GM21723 (cell line): Measurements from ENCODE around the gene FOXD4.
"Not testable (repeated sequence)": the region's sequence is repeated elsewhere in the genome, so short reads cannot be mapped to it uniquely, and the experiment has no call there.

ENCODE experiments used
- ATAC-seq: cut with Tn5 transposase; IDR thresholded peaks from one replicate; pipeline ENCODE4 v1.9.1; 2021; ENCODE audit warnings: mild to moderate bottlenecking, moderate library complexity; ENCODE audit not compliant: unreplicated experiment

The FOXD4 gene

DNA sequence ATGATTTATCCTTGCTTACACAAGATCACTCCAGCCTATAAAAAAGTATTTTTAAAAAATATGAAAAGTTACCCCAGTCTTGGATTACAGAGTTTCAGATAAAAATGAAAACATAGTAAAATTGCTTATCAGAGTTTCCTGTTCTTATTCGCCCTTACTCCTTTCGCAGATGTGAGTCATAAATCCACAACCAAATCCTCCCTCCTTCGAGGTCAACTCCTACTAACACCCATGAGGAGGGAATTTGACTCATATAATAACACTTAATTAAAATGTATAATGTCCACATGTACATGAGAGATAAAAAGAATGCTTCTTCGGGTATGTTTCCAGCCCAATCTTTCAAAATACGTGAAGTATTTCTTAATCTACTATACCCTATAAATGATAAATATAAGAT, 23.9 kb downstream of the FOXD4 start:
- not testable (repeated sequence) for ATAC-seq

DNA sequence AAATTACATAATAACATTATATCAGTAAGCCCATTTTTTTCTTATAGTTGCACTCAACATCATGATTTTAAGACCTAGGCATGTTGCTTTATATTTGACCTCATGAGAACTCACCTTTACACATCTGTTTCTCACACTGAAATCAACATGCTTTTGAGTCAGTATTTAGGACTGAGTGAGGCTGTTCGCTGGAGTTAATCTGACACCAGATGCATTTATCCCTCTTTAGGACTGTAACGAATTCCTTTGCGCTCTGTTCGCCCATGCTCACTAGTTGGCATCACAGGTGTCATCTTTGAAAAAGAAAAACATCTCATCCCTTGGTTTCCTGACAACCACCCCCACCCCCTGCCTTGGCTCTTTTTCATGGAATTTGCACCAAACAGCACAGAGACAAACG, 24.3 kb downstream of the FOXD4 start:
- ATAC-seq: not testable (repeated sequence)

DNA sequence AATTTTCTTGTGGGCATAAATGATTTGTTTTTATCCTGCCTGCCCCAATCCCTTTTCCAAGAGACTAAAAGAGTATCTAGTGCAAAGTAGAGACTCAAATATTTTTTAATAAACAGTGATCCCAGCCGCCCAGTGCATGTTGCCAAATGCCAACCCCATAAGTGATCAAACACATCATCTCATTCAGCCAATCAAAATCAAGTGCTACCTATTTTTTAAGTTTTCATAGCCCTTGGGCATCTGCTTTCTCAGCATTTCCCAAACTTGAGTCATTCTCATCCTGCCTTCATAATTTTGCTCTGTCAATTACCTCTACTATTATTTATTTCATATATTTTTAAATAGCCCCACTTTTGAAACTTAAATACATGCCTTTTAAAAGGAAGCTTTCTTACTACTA, 27.4 kb downstream of the FOXD4 start:
- ATAC-seq: not testable (repeated sequence)

DNA sequence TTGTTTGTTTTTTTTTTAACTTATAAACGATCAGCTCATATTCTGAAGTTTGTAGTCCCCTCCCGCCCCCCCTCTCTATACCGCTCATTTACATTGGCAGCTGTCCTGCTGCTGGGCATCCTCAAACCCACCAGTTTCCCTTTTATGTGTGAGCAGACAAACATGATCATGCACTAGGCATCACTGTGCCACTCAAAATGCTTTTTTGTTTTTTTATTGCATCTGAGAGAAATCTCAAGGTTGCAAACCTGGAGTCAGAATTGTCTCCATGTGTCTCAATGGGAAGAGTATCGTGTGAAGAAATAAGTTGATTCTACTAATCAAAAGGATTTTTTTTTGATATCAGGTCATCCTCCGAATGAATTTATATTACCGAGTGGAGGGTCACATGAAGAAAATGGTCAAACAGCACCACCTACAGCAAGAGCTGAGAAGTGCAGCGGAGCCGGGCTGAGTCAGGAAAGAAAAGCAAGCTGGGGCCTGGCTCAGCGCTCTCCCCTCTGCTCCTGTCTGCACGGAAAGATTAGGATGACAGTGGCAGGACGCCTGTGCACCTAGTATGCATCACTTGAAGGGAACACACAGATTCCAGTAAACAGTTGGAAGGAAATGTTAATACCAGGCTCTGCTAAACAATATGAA, 29.7 kb downstream of the FOXD4 start:
- ATAC-seq: not testable (repeated sequence)

DNA sequence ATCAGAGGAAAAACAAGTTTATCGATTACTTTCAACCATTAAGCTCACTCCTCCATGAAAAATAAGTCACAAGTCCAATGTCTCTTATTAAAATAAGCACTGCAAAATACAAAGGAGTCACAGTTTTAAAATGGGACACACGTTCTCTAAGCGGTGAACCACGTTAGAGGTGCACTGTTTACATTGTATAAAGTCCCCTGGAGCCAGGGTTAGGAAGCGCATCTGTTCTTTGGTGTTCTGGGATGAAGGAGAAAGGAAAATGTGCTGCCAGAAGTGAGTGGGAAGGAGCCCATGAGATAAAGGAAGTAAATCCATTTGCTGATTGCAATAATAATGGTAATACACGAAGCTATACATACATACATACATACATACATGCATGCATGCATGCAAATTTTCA, 30.4 kb downstream of the FOXD4 start:
- not testable (repeated sequence) for ATAC-seq

DNA sequence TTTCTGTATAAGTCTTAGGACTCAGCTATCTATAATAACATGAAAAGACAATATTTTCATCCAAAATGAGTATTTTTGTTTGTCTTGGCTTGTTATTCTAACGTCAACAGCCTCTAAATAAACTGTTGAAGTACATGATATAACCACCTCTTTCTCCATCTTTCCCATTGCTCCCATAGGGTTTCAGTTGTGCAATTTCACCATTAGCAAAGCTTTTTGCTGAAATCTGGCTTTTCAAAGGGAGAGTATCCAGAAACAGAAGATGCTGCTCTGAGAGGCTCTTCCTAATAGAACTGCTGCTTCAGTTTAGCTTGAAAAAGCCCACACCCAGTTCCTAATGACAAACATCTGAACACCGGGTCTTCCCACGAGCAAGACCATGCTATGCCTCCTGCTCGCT, 31.1 kb downstream of the FOXD4 start:
- ATAC-seq: not testable (repeated sequence)

DNA sequence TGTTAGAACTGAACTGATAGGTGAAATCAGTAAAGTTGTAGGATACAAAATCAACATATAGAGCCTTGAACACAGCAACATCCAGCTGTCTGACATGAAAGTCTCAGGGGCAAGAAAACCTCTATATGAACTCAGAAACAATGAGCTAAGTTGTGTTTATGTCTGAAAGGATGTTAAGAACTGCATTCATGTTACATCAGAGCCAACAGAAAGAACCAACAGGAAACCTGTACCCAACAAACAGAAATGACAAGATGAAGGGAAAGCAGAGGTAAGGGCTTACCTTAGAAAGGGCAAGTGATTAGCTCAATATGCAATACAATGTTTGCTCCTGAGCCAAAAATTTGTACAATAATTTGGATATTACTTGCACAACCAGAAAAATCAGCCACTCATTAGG, 31.5 kb downstream of the FOXD4 start:
- not testable (repeated sequence) for ATAC-seq

DNA sequence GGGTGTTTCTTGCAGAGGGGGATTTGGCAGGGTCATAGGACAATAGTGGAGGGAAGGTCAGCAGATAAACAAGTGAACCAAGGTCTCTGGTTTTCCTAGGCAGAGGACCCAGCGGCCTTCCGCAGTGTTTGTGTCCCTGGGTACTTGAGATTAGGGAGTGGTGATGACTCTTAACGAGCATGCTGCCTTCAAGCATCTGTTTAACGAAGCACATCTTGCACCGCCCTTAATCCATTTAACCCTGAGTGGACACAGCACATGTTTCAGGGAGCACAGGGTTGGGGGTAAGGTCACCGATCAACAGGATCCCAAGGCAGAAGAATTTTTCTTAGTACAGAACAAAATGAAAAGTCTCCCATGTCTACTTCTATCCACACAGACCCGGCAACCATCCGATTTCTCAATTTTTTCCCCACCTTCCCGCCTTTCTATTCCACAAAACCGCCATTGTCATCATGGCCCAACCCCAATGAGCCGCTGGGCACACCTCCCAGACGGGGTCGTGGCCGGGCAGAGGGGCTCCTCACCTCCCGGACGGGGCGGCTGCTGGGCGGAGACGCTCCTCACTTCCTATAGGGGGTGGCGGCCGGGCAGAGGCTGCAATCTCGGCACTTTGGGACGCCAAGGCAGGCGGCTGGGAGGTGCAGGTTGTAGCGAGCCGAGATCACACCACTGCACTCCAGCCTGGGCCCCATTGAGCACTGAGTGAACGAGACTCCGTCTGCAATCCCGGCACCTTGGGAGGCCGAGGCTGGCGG, 35.1 kb downstream of the FOXD4 start:
- ATAC-seq: not testable (repeated sequence)

DNA sequence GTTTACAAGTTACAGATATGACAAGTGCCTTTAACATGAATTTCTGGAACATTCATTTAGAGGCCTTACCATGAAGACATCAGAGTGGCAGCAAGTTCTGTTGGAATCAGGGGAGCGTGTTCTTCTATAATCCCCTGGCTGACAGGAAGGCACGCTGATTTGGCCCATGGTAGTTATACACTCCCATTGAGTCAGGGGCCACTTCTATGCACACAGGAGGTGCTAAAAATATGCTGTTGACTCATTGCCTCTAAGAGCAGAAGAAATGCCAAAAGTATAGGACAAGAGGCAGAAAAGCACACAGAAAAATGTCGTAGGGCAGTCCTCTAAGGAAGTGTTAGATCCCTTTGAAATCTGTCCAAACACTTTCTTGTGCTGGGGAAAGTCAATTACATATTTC, 39.9 kb downstream of the FOXD4 start:
- not testable (repeated sequence) for ATAC-seq

DNA sequence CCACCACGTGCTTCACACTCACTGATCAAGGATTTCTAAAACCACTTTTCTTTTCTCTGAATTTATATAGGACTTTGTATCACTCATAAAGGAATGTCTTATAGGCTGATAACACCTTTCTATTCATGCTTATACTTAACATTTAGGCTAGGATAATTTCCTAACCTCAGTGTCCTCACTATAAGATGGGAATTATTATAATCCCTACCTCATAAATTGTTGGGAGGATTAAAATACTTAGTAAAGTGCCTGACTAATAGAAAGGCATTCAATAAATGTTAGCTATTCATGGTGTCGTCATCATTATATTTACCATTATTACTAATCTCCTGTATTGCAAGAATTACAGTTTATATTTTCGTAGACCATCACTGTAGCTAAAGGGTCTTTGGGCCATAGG, 41.8 kb downstream of the FOXD4 start:
- ATAC-seq: not testable (repeated sequence)

DNA sequence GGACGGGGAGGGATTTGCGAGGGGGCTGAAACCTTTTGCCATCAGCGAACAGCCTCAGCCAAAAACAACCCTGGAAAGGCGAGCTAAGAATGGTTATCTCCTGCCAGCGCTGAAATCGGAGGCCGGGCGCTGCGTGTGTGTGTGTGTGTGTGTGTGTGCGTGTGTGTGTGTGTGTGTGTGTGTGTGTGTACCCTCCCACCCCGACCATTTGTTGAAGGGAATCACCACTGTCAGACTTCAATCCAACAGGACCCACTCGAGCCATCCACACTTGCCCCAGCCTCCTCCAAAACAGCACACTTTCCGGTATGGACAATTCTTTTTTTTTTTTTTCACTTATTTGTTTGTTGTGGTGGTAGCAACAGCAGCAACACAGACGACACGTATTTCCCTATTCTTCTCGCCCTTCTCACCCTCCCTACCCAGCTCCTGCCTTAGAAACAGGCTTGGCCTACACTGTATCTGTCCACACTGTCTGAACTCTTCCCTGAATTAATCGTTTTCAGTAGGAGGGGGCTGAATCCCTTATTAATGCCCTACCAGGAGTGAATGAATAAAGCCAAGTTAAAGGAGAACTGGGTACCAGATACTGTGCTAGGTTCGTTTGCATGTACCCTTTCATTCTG, 44.2 kb downstream of the FOXD4 start:
- not testable (repeated sequence) for ATAC-seq

DNA sequence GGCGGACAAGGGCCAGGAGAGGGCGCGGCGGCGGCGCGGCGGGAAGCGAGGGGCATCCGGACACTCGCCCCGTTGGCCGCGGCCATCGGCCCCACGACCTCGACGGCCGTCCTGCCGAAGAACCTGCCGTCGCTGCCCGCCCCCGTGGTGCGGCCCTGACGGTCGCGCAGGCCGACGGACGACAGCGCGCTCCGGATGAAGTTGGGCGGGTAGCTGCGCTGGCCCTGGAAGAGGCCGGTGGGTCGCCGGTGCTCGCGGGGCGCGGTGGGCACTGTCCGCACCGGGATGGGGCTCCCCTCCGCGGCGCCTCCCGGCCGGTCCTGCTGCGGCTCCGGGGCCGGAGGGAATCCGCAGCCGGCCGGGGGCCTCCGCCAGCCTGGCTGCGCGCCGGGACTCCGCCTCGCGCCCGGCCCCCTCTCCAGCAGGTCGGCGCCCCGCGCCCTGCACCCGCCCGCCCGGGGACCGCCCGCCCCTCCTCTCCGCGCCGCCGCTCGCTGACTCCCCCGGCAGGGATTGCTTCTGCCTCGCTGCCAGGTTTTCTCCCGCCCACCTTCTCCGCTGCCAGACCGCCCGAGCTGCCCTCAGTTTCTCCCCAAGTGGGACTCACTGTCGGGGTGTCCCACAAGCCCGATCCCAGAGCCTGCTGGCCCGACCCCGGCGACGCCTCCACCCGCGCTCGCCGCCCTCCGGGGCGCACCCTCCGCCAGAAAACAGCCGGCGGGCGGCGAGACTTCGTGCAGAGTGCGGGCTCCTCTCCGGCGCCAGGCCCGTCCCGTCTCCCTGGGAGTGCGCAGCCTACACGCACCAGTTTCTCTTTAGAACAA, 44.9 kb downstream of the FOXD4 start:
- not testable (repeated sequence) for ATAC-seq
